ENCODE data around the gene DNMT3A.

Gene DNMT3A

DNA sequence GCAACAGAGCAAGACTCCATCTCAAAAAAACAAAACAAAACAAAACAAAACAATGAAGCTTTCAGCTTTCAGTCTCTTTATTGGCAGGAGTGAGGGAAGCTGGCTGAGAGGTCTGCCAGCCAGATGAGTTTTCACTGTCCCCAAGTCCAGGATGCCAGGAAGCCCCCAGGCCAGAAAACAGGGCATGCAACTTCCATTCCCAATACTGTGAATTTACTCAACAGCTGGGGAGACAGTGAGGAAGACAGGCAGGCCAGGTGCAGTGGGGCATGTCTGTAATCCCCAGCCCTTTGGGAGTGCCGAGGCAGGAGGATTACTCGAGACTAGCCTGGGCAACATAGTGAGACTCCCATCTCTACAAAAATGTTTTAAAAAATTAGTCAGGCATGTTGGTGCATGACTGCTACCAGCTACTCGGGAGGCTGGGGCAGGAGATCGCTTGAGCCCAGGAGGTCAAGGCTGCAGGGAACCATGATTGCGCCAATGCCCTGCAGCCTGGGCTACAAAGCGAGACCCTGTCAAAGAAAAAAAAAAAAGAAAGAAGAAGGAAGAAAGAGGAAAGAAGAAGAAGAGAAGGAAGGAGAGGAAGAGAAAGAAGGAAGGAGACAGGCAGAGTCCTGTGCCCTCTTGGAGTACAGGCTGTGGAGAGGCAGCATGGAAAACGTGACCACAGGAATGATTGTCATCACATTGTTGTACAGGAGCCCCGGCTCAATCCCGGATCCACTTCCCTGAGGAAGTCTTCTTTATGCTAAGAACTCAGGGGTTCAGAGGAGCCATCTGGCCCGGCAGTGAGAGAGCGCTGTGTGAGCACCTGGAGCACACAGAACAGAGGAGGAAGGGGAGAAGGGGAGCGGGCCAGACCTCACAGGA lies 144.2 kb downstream of the DNMT3A start:
- no peak for DNase-seq

DNA sequence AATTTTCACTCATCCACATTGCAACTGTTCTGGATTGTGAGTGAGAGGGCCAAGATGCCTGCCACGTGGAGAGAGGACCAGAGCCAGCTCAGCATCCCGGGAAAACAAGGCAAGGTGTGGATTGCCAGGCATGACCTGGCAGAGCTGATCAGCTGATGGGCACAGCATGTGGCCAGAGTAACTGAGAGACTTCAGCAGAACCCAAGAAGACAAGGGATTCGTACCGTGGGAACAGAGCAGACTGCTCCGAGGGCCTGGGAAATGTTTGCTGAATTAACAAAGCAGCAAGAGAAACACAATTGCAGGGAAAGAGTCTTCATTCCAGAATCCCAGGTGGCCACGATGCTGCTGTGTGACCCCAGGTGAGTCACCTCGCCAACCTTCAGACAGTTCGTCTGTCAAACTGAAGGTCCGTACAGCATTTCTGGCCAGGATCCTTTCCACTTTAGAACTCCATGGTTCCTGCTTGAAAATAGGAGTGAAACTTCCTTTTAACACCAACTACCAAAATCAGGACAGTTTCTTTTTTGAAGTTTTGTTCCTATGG lies 147.1 kb downstream of the DNMT3A start:
- no peak for DNase-seq

DNA sequence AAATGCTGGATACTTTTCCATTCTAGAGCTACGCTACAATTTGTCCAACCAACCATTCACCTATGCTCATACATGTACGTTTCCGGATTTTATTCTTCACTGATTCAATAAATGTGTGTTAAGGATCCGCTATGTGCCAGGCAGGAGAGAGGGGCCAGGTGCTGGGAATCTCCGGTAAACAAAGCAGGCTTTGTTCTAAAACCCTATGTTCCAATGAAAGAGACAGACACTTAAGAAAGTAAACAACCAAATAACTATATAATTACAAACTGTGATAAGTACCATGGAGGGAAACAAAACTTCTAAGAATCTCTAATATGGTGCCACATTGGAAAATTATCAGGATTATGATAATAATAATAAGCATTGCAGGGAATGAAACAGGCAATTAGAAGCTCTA lies 151.2 kb downstream of the DNMT3A start:
- DNase-seq = no peak

DNA sequence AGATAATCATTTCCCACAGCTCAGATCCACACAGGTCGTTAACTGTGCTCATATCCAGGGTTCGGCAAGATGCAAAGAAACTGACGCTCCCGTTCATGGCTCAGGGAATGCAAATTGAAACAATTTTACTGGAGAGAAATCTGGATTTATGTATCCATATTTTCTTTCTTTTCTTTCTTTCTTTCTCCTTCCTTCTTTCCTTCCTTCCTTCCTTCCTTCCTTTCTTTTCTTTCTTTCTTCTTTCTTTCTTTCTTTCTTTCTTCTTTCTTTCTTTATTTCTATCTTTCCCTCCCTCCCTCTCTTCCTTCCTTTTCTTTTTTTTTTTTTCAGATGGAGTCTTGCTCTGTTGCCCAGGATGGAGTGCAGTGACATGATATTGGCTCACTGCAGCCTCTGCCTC lies 153.3 kb downstream of the DNMT3A start:
- no peak for DNase-seq

DNA sequence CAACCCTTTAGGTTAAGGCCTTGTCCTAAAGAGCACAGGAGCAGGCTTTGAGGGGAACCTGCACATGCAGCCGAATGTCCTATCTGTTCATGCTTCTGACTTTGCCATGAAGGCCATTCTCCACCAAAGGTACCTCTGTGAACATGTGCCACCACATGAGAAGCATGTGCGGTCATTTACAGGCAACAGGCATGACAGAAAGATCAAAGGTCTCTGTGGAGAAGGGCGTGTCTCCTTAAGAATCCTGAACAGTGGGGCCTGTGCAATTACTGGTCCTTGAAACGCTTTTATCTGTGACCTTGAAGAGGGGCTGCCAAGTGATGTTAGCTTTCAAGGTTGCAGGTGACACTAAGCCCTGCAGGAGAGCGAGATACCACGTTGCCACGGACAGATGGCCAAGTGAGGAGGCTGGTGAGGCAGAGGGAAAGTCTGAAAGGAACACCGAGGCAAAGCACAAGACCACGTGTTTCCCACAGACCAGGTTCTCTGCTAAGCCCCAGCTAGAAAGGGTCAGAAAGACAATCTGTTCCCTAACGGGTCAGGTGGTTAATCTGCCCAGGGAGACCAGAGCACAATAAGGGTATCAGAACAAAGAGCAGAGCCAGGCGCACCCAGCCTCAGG lies 153.9 kb downstream of the DNMT3A start:
- DNase-seq = no peak

DNA sequence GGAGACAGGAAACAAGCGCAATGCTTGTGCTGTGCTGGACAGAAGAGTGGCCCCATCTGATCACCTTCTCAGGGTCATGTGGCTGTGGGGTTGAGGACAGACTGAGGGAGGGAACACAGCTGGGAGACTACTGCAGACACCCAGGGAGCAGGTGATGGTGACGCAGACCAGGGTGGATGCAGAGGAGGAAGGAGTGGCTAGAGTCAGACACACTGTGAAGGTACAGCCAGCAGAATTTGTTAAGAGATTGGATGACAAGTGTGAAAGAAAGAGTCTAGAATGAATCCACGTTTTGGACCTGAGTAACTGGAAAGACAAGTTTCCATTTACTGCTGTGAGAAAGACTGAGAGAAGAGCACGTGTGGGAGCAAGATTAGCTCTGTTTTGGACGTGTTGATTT lies 157.5 kb downstream of the DNMT3A start:
- no peak for DNase-seq

DNA sequence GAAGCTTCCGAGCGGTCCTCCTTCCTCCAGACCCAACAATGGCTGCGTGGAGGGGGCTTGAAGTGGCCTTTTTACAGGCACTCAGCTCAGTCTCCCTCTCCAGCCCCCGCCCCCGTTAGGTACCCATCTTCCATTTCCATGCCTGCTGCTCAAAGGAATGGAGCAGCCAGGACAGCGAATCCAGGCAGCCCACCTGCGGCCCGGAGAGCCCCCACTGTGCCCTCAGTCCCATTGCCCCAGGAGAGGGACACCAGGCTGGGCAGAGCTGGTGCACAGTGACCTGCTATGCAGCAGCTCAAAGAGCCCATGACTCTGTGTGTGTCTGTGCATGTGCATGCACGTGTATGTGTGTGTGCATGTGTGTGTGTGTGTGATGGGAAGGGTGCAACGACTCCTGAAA lies 162.7 kb downstream of the DNMT3A start:
- no peak for DNase-seq

All from activated CD4-positive, alpha-beta T cell treated with anti-CD3 and anti-CD28 coated beads, Interleukin-2, amount 50 U/mL, for 16 hours (primary cell).